HT1080 (cell line): ENCODE data around the gene TAPBP. TPM values are rescaled to one million over a fixed set of nuclear protein-coding genes. Genes with fewer than 3 reads are reported as not detected.
"Not testable (repeated sequence)": the region's sequence is repeated elsewhere in the genome, so short reads cannot be mapped to it uniquely, and the experiment has no call there.

Experiments
- DNase-seq: peaks from one replicate; pipeline ENCODE4 v3.0.0-alpha.2; 2015; ENCODE audit warnings: low read depth
- total RNA-seq: library from RNA; depleted of rRNA; stranded (reverse); fragments of >200 nt; shearing (Covaris generic); gene quantifications from 2 replicates; pipeline ENCODE4 v1.2.3, GENCODE V29; 2014

Gene TAPBP
- total RNA-seq, 1 experiment from 2014 or later = 68.0 TPM

DNA sequence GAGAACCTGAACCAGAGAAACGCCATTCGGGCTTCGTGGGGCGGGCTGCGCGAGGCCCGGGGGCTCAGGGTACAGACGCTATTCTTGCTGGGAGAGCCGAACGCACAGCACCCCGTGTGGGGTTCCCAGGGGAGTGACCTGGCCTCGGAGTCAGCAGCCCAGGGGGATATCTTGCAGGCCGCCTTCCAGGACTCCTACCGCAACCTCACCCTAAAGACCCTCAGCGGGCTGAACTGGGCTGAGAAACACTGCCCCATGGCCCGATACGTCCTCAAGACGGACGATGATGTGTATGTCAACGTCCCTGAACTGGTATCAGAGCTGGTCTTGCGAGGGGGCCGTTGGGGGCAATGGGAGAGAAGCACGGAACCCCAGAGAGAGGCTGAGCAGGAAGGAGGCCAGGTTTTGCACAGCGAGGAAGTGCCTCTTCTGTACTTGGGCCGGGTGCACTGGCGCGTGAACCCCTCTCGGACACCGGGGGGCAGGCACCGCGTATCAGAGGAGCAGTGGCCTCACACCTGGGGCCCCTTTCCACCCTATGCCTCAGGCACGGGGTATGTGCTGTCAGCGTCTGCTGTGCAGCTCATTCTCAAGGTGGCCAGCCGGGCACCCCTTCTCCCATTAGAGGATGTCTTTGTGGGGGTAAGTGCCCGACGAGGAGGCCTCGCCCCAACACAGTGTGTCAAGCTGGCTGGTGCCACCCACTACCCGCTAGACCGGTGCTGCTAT is 36.1 kb downstream of the TAPBP start:
- DNase-seq = peak; percentile 49

DNA sequence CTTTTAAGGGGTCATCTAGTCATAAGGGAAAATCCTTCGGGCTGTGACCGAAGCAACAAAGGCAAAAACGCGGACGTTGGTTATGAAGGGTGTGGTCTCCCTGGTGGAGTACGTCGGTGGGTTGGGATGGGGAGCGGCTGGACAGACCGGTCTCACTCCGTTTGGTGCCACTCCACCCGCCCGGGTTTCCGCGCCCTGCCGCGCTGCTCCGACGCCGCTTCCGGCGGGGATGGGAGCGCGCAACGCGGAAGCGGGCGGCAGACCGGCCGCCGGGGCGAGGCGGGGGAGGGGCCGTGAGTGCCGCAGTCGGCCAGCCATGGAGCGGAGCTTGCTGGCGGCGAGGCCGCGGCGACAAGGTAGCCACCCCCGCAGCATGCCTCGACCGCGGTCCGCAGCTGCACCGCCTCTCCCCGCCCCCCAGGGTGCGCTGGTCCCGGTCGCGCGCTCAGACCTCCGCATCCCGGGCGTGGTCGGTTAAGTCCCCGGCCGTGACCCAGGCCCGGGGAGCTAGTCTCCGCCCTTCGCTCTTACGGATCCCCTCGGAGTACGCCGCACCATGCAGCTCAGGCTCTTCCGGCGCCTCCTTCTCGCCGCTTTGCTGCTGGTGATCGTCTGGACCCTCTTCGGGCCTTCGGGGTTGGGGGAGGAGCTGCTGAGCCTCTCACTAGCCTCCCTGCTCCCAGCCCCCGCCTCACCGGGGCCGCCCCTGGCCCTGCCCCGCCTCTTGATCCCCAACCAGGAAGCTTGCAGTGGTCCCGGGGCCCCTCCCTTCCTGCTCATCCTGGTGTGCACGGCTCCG is 36.8 kb downstream of the TAPBP start, which contains the start of gene B3GALT4:
Gene B3GALT4 (plus strand): TSS at position 260 of the 799 bp plus-strand sequence. CDS start 297 bp downstream, at position 557.
- peak; percentile 91 for DNase-seq

DNA sequence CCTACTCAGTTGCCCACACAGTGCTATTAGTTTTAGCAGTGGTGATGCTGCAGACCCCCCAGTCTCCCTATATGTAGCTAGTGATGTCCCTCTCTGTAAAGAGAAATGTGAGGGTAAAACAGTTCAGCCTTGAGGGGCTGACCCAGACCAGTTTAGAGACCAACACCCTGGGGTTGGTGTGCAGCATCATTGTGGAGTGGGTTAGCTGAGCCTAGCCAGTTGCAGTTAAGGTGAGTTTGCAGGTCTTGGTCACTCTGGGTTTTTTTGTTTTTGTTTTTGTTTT is 37.4 kb downstream of the TAPBP start:
- DNase-seq = no peak

GRCh38 chr6:33275795-33276580 is 37.9 kb downstream of the TAPBP start:
- not testable (repeated sequence) for DNase-seq

- DNase-seq = peak; percentile 19
Measured at GRCh38 chr6:33273924-33274902, 39.7 kb downstream of the TAPBP start.

- DNase-seq = no peak
Measured at GRCh38 chr6:33273129-33273923, 40.6 kb downstream of the TAPBP start.

- no peak for DNase-seq
Measured at GRCh38 chr6:33272275-33273128, 41.4 kb downstream of the TAPBP start.

DNA sequence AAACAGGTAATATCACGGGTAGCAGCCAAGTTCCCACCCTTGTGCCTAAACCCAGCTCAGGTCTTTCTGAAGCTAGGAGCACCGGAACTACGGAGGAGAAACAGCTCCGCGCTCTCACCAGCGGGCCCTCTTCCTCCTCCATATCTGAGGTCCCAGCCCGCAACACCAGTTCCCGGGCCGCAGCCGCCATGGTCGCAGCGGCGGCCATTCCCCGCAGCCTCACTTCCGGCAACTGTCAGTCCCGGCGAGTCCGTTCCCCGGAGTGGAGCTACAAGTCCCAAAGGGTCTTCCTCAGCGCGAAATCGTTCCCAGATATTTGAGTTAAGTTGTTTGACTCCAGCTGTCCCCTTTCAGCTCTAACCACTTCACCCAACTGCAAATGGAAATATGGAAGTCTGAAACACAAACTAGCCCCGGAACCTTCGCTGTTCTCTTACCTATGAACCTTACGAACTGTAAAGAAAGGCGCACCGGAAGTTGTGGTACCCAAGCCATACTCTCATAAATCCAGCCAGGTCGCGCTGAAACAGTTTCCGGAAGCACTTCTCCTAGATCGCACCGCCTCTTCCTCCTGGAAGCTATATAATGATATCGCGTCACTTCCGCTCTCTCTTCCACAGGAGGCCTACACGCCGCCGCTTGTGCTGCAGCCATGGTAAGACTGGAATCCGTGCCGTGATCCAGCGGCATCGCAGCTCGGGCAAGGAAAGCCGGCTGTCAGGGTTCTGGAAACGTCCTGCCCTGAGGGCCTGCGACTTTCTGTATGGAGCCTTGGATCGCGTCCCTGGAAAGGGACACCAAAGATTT is 42.2 kb downstream of the TAPBP start, which contains the start of the genes RPS18 and VPS52:
Gene RPS18 (plus strand): TSS at position 608 of the 807 bp plus-strand sequence. CDS start 45 bp downstream, at position 653.
Gene VPS52 (minus strand): TSS at position 409 of the 807 bp plus-strand sequence. CDS start 201 bp downstream, at position 208.
- DNase-seq = peak; percentile 95

DNA sequence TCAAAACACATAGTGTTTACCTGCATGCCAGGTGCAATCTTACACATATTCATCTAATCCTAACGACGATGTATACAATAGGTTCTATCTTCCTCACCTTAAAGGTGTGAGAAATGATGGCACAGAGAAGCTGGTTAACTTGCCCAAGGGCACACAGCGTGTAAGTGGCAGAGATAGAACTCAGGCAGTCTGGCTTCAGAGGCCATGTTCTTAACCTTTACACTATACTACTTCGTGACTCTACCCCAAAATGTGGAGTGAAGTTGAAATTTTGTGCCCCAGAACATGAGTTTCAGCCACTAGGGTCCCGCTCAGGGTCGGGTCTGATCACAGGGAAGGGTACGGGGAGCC is 42.8 kb downstream of the TAPBP start:
- DNase-seq = no peak

DNA sequence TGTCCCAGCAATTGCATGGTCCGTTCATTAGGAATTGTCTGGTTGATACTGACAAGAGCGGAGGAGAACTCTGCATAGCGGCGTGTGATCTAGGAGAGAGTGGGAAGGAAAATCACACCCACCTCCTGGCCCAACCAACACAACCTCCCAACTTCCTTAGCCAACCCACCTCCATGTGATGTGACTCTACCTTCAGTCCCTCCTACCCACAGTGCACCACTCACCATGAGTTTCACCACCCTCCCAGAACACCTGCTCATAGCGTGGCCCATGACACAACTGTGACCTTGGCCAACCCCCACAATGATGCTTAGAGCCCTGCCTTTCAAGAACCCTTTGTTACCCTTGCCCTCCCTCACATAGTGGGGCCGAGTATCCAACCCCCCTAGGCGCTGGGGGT is 49.9 kb downstream of the TAPBP start:
- no peak for DNase-seq

DNA sequence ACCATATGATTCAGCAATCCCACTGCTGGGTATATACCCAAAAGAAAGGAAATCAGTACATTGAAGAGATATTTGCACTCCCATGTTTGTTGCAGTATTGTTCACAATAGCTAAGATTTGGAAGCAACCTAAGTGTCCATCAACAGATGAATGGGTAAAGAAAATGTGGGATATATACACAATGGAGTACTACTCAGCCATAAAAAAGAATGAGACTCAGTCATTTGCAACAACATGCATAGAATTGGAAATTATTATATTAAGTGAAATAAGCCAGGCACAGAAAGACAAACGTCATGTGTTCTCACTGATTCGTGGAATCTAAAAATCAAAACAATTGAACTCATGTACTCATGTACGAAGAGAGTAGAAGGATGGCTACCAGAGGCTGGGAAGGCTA is 51.4 kb downstream of the TAPBP start:
- DNase-seq = not testable (repeated sequence)

- no peak for DNase-seq
Measured at GRCh38 chr6:33259032-33259431, 54.8 kb downstream of the TAPBP start.

DNA sequence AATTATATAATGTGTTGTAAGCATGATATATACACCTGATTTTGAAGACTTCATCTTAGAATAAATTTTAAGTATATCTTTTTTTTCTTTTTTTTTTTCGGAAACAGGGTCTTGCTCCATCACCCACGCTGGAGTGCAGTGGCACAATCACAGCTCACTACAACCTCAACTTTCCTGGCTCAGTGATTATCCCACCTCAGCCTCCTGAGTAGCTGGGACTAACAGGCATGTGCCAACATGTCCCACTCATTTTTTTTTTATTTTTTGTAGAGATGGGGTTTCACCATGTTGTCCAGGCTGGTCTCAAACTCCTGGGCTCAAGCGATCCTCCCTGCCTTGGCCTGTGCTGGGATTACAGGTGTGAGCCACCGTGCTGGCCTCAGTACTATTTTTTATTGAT is 59.3 kb downstream of the TAPBP start:
- no peak for DNase-seq

- DNase-seq = no peak
Measured at GRCh38 chr6:33252759-33253158, 61.1 kb downstream of the TAPBP start.

GRCh38 chr6:33251395-33252012 is 62.4 kb downstream of the TAPBP start:
- no peak for DNase-seq

DNA sequence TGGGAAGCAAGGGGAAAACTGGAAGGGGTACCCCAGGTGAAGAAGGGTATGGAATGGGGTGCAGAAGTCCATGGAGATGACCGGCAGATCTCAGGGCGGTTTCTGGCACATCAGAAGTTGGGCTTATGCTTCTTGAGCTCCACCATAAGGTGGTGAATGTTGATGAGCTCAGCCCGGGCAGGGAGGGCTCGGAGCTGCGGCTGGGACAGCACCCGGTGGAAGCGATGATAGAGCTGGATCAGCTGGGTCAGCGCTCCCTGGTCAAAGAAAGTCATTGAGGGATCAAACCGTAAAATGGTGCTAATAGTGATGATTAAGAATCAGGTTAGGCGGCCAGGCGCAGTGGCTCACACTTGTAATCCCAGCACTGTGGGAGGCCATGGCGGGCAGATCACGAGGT is 63.1 kb downstream of the TAPBP start:
- no peak for DNase-seq
